Measurements from ENCODE around the gene SUSD2. TPM values are rescaled to one million over a fixed set of nuclear protein-coding genes. Genes with fewer than 3 reads are reported as not detected.
A peak's percentile ranks its signal among the peaks of the same experiment; 100 is the strongest.

Gene SUSD2
- total RNA-seq, 2 experiments from 2014 or later: 0.38 to 0.54 TPM

- intact Hi-C loops (cut with micrococcal nuclease; ENCODE audit: unreplicated experiment): no loop called here
- peaks cover 38% of the 10 kb centered on the region; the same call in 1 of the 2 replicates for H3K36me3 ChIP-seq (ENCODE audit: insufficient read depth, low read length)
- CTCF ChIA-PET (ENCODE audit: unreplicated experiment): no interaction called here
- no peaks in the 10 kb centered on the region for H3K9me3 ChIP-seq (ENCODE audit: low read length)
- no peaks in the 10 kb centered on the region for H3K4me1 ChIP-seq (ENCODE audit: insufficient read depth, low read length, poor library complexity, severe bottlenecking)
- no peaks in the 10 kb centered on the region for H4K20me1 ChIP-seq (ENCODE audit: insufficient read depth, low read length)
- no peak overlapping the region for H3K4me3 ChIP-seq (ENCODE audit: low read depth, low read length, poor library complexity, severe bottlenecking)
- H3K79me2 ChIP-seq (ENCODE audit: insufficient read depth, low read depth, low read length): no peaks in the 10 kb centered on the region
- TF ChIP-seq, protein P1, sequence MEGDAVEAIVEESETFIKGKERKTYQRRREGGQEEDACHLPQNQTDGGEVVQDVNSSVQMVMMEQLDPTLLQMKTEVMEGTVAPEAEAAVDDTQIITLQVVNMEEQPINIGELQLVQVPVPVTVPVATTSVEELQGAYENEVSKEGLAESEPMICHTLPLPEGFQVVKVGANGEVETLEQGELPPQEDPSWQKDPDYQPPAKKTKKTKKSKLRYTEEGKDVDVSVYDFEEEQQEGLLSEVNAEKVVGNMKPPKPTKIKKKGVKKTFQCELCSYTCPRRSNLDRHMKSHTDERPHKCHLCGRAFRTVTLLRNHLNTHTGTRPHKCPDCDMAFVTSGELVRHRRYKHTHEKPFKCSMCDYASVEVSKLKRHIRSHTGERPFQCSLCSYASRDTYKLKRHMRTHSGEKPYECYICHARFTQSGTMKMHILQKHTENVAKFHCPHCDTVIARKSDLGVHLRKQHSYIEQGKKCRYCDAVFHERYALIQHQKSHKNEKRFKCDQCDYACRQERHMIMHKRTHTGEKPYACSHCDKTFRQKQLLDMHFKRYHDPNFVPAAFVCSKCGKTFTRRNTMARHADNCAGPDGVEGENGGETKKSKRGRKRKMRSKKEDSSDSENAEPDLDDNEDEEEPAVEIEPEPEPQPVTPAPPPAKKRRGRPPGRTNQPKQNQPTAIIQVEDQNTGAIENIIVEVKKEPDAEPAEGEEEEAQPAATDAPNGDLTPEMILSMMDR (conservative IDR thresholded peaks at IDR 0.05; ENCODE audit: low read length): no peak
- no peak for TF ChIP-seq EZH2phosphoT487 (IDR thresholded peaks at IDR 0.05; ENCODE audit: borderline replicate concordance, low read depth, low read length)
- POLR2A ChIA-PET: no interaction called here
- no TSS peak for BruUV-seq (replicated peaks)
- DNase-seq (ENCODE audit: low spot score): no peak
- H3K9me2 ChIP-seq (ENCODE audit: insufficient read depth, low read length): no peaks in the 10 kb centered on the region
- no peak overlapping the region for H3K27ac ChIP-seq (ENCODE audit: low read depth, low read length, poor library complexity, severe bottlenecking)
- H3K4me2 ChIP-seq (ENCODE audit: low read length): no peak overlapping the region
- H2AFZ ChIP-seq (ENCODE audit: low read length): no peak overlapping the region
Measured at GRCh38 chr22:24170632-24171031, 10.7 kb upstream of the SUSD2 start.

- no TSS peak for BruUV-seq (replicated peaks)
- Histone ChIP-seq H4K20me1 (ENCODE audit: insufficient read depth, low read length) (no peaks in the 10 kb centered on the region), H3K9me3 (ENCODE audit: low read length) (no peaks in the 10 kb centered on the region), H2AFZ (ENCODE audit: low read length) (no peak overlapping the region), H3K4me2 (ENCODE audit: low read length) (no peak overlapping the region), H3K36me3 (ENCODE audit: insufficient read depth, low read length) (peaks cover 37% of the 10 kb centered on the region; the same call in 1 of the 2 replicates), H3K4me1 (ENCODE audit: insufficient read depth, low read length, poor library complexity, severe bottlenecking) (no peaks in the 10 kb centered on the region), H3K79me2 (ENCODE audit: insufficient read depth, low read depth, low read length) (no peaks in the 10 kb centered on the region), H3K9me2 (ENCODE audit: insufficient read depth, low read length) (no peaks in the 10 kb centered on the region), H3K27ac (ENCODE audit: low read depth, low read length, poor library complexity, severe bottlenecking) (no peak overlapping the region), H3K4me3 (ENCODE audit: low read depth, low read length, poor library complexity, severe bottlenecking) (no peak overlapping the region)
- TF ChIP-seq EZH2phosphoT487 (IDR thresholded peaks at IDR 0.05; ENCODE audit: borderline replicate concordance, low read depth, low read length): no peak
- TF ChIP-seq, protein P1 (conservative IDR thresholded peaks at IDR 0.05; ENCODE audit: low read length): no peak
- no peak for DNase-seq (ENCODE audit: low spot score)
- intact Hi-C loops (cut with micrococcal nuclease; ENCODE audit: unreplicated experiment): no loop called here
- ChIA-PET CTCF (ENCODE audit: unreplicated experiment) (no interaction called here), POLR2A (no interaction called here)
Measured at GRCh38 chr22:24171822-24172221, 9.5 kb upstream of the SUSD2 start.

DNA sequence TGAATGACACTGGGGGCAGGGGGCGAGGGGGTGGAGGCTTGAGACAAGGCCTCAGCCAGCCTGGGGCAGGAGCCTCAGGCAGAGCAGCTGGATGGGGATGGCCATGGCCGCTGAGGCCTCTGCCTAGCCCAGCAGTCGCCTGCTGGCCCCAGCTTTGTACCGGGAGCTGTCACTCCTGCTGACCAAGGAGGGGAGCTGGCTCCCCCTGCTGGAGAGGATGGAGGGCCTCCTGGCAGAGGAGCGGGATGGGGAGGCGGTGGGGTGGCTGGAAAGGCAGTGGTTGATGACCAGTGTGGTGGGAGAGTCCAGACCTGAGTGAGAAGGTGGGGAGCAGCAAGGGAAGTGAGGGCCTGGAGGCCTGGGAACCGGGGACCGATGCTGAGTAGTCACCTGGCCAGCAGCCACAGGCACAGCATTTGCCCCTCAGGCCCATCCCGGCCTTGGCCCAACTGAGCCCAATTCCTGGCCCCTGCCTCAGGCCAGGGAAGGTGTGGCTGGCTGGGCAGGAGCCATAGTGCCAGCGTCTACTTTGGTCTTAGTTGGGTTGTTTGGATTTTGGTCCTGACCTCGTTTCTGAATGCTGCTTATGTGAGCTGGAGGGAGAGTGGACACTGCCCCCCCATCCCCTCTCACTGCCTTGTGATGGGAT is 6.0 kb upstream of the SUSD2 start:
- Histone ChIP-seq H3K4me3 (ENCODE audit: low read depth, low read length, poor library complexity, severe bottlenecking) (no peak overlapping the region), H2AFZ (ENCODE audit: low read length) (no peak overlapping the region), H3K4me2 (ENCODE audit: low read length) (no peak overlapping the region), H3K36me3 (ENCODE audit: insufficient read depth, low read length) (peaks cover 26% of the 10 kb centered on the region; the same call in 1 of the 2 replicates), H3K4me1 (ENCODE audit: insufficient read depth, low read length, poor library complexity, severe bottlenecking) (no peaks in the 10 kb centered on the region), H3K9me3 (ENCODE audit: low read length) (no peaks in the 10 kb centered on the region), H3K79me2 (ENCODE audit: insufficient read depth, low read depth, low read length) (no peaks in the 10 kb centered on the region), H4K20me1 (ENCODE audit: insufficient read depth, low read length) (no peaks in the 10 kb centered on the region), H3K27ac (ENCODE audit: low read depth, low read length, poor library complexity, severe bottlenecking) (no peak overlapping the region), H3K9me2 (ENCODE audit: insufficient read depth, low read length) (no peaks in the 10 kb centered on the region)
- DNase-seq (ENCODE audit: low spot score): peak; percentile 69
- BruUV-seq (replicated peaks): no TSS peak
- ChIA-PET POLR2A (no interaction called here), CTCF (ENCODE audit: unreplicated experiment) (interaction anchor here (0.9 kb wide), 1 partner anchor 19 kb away, joined by 3 read pairs; no protein-coding TSS in a partner anchor)
- no peak for TF ChIP-seq EZH2phosphoT487 (IDR thresholded peaks at IDR 0.05; ENCODE audit: borderline replicate concordance, low read depth, low read length)
- TF ChIP-seq, protein P1 (conservative IDR thresholded peaks at IDR 0.05; ENCODE audit: low read length): peak; percentile 86
- intact Hi-C loops (cut with micrococcal nuclease; ENCODE audit: unreplicated experiment): loop anchor here (1.0 to 5.0 kb wide), 2 partner anchors 68 to 188 kb away; no protein-coding TSS in a partner anchor
